Upper lobe of right lung (tissue), 1 donor: Measurements from ENCODE around the gene ISYNA1. TPM values are rescaled to one million over a fixed set of nuclear protein-coding genes. Genes with fewer than 3 reads are reported as not detected.
A peak's percentile ranks its signal among the peaks of the same experiment; 100 is the strongest.

Experiments
- ATAC-seq: fragments of 200-7000 bp; cut with Tn5 transposase; one replicate; pipeline ENCODE4 v1.9.1; 2020; ENCODE audit warnings: mild to moderate bottlenecking, moderate library complexity
- DNase-seq: peaks from one replicate; pipeline ENCODE4 v3.0.0-alpha.2; 2020
- H3K27ac ChIP-seq: fragments of 200-600 bp; one replicate; pipeline ENCODE4 v1.8.0; 2022
- H3K27me3 ChIP-seq: fragments of 200-600 bp; one replicate; pipeline ENCODE4 v1.8.0; 2022; ENCODE audit warnings: mild to moderate bottlenecking
- H3K36me3 ChIP-seq: fragments of 200-600 bp; one replicate; pipeline ENCODE4 v1.8.0; 2022
- H3K4me1 ChIP-seq: fragments of 200-600 bp; one replicate; pipeline ENCODE4 v1.8.0; 2022
- H3K4me3 ChIP-seq: fragments of 200-600 bp; one replicate; pipeline ENCODE4 v1.8.0; 2022; ENCODE audit warnings: mild to moderate bottlenecking
- H3K9me3 ChIP-seq: fragments of 200-600 bp; one replicate; pipeline ENCODE4 v1.8.0; 2022
- intact Hi-C: fragments of 100-400 bp; cut with DNase I; formaldehyde crosslinking; loops from one replicate; pipeline ENCODE4 v1.11.0; 2022
- total RNA-seq: library from RNA; stranded (reverse); fragmentation: NEBNext Ultra II Directional; extraction: Animal tissue kit (Norgen Biotek cat#: 25700); gene quantifications from one replicate; pipeline ENCODE4 v1.2.1, GENCODE V29; 2021
- TF ChIP-seq, protein P1 (sequence below): fragments of 200-600 bp; IDR thresholded peaks from one replicate; pipeline ENCODE4 v1.8.0; 2022; ENCODE audit warnings: antibody characterized with exemption
- donor health status: DM: no; HTN: yes; CAD: no; lungs with severe emphysema.

ISYNA1 gene
- total RNA-seq, 1 donor from 2014 or later: 34.6 TPM

DNA sequence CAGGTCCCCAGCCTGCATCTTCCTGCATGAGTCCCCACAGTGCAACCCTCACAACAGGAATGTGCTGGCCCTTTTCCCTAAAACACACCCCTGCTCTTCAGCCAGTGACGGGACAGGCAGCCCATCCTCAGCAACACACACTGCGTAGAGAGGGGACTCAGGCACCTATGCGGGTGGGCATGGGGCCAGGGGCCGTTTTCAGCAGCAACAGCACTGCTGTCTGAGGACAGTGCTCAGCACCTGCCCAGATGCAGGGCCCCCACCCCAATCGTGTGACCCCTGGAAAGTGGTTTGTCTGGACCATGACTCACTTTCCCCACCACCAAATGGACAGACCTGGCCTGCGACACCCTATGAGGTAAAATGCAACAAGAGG is 28.0 kb upstream of the ISYNA1 start:
- no peaks in the 10 kb centered on the region for H3K9me3 ChIP-seq
- DNase-seq (no peak), ATAC-seq (no peak)
- no peaks in the 10 kb centered on the region for H3K27me3 ChIP-seq
- H3K4me1 ChIP-seq: peaks cover 42% of the 10 kb centered on the region
- no peak overlapping the region for H3K27ac ChIP-seq
- TF ChIP-seq, protein P1, sequence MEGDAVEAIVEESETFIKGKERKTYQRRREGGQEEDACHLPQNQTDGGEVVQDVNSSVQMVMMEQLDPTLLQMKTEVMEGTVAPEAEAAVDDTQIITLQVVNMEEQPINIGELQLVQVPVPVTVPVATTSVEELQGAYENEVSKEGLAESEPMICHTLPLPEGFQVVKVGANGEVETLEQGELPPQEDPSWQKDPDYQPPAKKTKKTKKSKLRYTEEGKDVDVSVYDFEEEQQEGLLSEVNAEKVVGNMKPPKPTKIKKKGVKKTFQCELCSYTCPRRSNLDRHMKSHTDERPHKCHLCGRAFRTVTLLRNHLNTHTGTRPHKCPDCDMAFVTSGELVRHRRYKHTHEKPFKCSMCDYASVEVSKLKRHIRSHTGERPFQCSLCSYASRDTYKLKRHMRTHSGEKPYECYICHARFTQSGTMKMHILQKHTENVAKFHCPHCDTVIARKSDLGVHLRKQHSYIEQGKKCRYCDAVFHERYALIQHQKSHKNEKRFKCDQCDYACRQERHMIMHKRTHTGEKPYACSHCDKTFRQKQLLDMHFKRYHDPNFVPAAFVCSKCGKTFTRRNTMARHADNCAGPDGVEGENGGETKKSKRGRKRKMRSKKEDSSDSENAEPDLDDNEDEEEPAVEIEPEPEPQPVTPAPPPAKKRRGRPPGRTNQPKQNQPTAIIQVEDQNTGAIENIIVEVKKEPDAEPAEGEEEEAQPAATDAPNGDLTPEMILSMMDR: no peak
- peaks cover 20% of the 10 kb centered on the region for H3K36me3 ChIP-seq
- intact Hi-C loops: loop anchor here (10.0 kb wide), 1 partner anchor 99 kb away; no protein-coding TSS in a partner anchor
- H3K4me3 ChIP-seq: no peak overlapping the region

DNA sequence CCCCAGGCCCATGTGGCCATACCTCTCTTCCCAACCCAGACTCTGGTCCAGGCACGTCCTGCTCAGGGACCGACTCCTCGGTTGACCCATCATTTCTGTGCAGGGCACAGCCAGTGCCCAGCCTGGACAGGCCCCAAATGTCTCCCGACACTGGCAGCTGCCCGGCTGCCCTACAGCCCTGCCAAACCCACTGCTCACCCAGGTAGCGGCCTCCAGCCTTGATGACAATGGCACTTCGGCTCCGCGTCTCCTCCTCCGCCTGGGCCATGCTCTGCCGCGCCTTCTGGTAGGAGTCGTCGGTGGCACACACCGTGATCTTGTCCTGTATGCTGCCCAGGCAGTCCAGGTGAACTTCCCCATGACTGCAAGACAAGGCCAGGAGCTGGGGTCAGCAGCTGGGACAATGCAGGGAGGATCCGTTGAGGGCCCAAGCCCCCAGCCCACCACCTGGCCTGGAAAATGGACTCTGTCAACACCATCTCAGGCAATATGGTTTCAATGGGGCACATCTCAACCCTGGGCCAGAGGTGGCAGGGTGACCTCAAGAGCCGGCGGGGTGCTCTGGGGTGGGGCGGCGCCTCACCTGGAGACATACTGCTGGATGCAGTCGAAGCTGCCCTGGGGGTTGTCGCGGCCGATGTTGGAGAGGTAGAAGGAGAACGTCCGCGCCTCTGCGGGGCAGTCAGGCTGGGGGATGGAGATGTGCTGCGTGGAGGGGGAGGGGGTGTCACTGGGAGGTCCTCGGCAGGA is 27.5 kb upstream of the ISYNA1 start:
- H3K27ac ChIP-seq: peak overlapping the region; percentile 74
- TF ChIP-seq, protein P1: no peak
- DNase-seq (peak; percentile 63), ATAC-seq (no peak)
- peaks cover 25% of the 10 kb centered on the region for H3K36me3 ChIP-seq
- no peaks in the 10 kb centered on the region for H3K27me3 ChIP-seq
- H3K4me3 ChIP-seq: no peak overlapping the region
- intact Hi-C loops: loop anchor here (10.0 kb wide), 1 partner anchor 99 kb away; no protein-coding TSS in a partner anchor
- peaks cover 48% of the 10 kb centered on the region for H3K4me1 ChIP-seq
- H3K9me3 ChIP-seq: no peaks in the 10 kb centered on the region

DNA sequence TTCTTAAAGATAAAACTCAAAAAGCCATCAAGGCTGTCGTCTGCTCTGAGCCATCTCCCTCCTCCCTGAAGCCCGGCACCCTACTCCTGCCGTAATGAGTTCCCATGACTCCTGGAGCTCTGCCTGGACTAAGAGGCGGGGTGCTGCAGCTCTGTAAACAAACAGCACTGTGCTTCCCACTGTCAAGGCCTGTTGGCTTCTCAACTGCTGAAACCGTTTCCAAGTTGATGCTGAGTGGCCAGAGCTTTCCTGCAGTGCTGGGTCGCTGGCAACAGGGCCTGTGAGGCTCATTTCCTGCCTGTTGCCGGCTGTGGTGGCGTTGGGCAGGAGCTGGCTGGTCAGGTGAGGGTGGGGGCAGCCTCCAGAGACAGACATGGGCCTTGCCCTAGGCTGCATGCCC is 26.7 kb upstream of the ISYNA1 start:
- Histone ChIP-seq H3K36me3 (peaks cover 30% of the 10 kb centered on the region), H3K4me3 (no peak overlapping the region), H3K27ac (peak overlapping the region; percentile 74), H3K9me3 (no peaks in the 10 kb centered on the region), H3K4me1 (peaks cover 48% of the 10 kb centered on the region), H3K27me3 (no peaks in the 10 kb centered on the region)
- DNase-seq (peak; percentile 78), ATAC-seq (peak; percentile 76)
- intact Hi-C loops: loop anchor here (10.0 kb wide), 1 partner anchor 100 kb away; no protein-coding TSS in a partner anchor
- TF ChIP-seq, protein P1: no peak

DNA sequence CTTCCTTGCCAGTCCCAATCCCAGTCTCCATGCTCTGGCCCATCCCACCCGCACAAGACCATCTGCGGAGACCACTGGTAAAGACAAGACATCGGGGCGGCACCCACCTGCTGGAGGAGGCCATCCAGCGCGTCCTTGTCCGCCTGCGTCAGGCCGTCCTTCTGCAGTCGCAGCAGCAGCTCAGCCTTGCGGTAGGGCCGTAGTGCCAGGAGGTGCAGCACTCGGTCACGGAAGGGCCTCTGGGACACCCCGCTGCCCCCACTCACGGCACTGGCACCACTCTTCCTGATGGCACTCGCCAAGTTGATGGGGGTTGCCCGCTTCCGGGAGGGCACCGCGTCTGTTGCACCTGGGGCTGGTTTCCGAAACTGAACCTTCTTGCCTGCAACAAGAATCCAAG is 23.5 kb upstream of the ISYNA1 start:
- TF ChIP-seq, protein P1: no peak
- Histone ChIP-seq H3K4me1 (peaks cover 38% of the 10 kb centered on the region), H3K27ac (no peak overlapping the region), H3K36me3 (peaks cover 46% of the 10 kb centered on the region), H3K9me3 (no peaks in the 10 kb centered on the region), H3K4me3 (no peak overlapping the region), H3K27me3 (no peaks in the 10 kb centered on the region)
- ATAC-seq: no peak
- DNase-seq: no peak
- intact Hi-C loops: loop anchor here (10.0 kb wide), 1 partner anchor 103 kb away; no protein-coding TSS in a partner anchor

DNA sequence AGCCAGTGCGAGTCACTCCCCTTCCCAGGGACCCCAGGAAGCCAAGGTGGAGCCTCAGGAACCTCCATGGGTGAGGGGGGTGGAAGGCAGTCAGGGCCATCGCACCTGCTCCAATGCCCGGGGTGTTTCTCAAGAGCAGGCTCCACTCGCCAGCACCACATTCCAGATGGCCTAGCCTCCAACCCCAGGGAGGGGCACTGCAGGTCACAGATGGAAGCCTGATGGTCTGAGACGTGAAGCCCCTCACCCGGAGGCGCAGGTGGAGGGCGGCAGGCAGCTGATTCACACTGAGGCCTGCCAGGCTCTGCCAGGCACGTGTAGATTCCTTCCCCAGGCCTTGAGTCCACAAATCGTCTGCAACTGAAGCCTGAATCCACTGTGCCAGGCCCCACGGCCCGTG is 23.0 kb upstream of the ISYNA1 start:
- no peaks in the 10 kb centered on the region for H3K9me3 ChIP-seq
- no peak overlapping the region for H3K4me3 ChIP-seq
- no peak for ATAC-seq
- H3K4me1 ChIP-seq: peaks cover 32% of the 10 kb centered on the region
- H3K27me3 ChIP-seq: no peaks in the 10 kb centered on the region
- intact Hi-C loops: loop anchor here (10.0 kb wide), 1 partner anchor 104 kb away; no protein-coding TSS in a partner anchor
- H3K27ac ChIP-seq: peak overlapping the region; percentile 32
- TF ChIP-seq, protein P1: no peak
- no peak for DNase-seq
- peaks cover 46% of the 10 kb centered on the region for H3K36me3 ChIP-seq
